Measurements from ENCODE around the gene TMEM33. TPM values are rescaled to one million over a fixed set of nuclear protein-coding genes. Genes with fewer than 3 reads are reported as not detected.

Gene TMEM33
- total RNA-seq, 4 donors from 2014 or later = 30.9 to 61.1 (median 47.8) TPM

DNA sequence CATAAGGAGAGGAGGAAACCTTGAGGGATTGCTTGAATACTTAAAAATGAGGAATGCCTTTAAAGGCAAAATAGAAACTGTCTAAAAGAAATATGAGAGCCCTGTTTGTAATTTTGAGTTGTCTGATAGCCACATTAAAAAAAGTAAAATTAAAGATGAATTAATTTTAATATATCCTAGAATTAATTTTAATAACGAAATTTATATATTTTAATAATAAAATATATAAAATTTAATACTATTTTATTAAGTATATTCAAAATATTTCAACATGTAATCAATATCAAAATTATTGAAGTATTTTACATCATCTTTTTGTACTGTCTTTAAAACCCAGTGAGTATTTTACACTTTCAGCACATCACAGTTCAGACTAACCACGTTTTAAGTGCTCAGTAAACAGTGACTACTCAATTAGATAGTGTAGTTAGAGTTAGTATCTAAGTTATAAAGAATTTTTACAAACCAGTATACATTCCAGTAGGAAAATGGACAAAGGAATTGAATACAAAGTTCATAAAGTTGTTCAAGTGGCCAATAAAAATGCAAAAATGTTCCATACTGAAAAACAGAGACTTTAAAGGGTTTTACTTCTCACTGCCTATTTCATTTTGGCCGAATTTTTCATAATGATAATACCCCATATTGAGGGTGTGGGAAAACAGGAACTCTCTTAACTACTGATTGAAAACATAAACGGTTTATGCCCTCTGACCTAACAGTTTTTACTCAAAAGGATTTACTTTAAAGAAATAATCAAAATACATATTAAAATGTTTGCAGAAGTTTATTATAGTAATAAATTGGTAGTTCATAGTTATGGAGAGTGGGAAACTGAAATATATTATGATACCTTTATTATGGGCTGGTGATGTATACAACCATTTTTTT is 58.0 kb downstream of the TMEM33 start:
- no peaks in the 10 kb centered on the region for H3K9me3 ChIP-seq

DNA sequence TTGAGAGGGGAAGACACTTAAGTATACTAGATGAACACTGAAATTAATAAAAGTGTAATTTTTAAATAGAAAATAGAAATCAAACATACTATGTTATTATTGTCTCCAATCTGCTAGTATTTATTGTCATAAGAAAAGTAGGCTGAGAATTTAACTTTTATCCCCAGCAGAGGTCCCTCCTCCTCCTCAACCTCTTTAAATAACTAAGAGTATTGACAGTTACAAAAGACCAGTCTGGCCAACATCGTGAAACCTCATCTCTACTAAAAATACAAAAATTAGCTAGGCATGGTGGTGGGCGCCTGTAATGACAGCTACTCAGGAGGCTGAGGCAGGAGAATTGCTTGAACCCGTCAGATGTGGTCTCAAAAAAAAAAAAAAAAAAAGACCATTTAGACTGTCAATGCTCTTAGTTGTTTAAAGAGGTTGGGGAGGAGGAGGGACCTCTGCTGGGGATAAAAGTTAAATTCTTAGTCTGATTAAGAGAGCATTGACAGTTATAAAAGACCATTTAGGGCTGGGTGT is 59.3 kb downstream of the TMEM33 start:
- H3K36me3 ChIP-seq = no peaks in the 10 kb centered on the region
- H3K4me3 ChIP-seq = no peak overlapping the region
- intact Hi-C loops (cut with DNase I; ENCODE audit: low total_unique reads) = no loop called here
- peaks cover 0 to 9% of the 10 kb centered on the region in 2 donors for H3K4me1 ChIP-seq
- DNase-seq = no peak
- H3K27me3 ChIP-seq = no peaks in the 10 kb centered on the region
- no peak overlapping the region for H3K27ac ChIP-seq
- TF ChIP-seq, protein P1, sequence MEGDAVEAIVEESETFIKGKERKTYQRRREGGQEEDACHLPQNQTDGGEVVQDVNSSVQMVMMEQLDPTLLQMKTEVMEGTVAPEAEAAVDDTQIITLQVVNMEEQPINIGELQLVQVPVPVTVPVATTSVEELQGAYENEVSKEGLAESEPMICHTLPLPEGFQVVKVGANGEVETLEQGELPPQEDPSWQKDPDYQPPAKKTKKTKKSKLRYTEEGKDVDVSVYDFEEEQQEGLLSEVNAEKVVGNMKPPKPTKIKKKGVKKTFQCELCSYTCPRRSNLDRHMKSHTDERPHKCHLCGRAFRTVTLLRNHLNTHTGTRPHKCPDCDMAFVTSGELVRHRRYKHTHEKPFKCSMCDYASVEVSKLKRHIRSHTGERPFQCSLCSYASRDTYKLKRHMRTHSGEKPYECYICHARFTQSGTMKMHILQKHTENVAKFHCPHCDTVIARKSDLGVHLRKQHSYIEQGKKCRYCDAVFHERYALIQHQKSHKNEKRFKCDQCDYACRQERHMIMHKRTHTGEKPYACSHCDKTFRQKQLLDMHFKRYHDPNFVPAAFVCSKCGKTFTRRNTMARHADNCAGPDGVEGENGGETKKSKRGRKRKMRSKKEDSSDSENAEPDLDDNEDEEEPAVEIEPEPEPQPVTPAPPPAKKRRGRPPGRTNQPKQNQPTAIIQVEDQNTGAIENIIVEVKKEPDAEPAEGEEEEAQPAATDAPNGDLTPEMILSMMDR (IDR thresholded peaks at IDR 0.05) = no peak
- no peak for TF ChIP-seq POLR2A (IDR thresholded peaks at IDR 0.05)
- H3K9me3 ChIP-seq = no peaks in the 10 kb centered on the region

More for the DNA sequence above, 58.0 kb downstream of the TMEM33 start:
- intact Hi-C loops (cut with DNase I; ENCODE audit: low total_unique reads) = no loop called here
- Histone ChIP-seq H3K27ac (no peak overlapping the region), H3K4me3 (no peak overlapping the region), H3K4me1 (peaks cover 0 to 12% of the 10 kb centered on the region in 2 donors), H3K27me3 (no peaks in the 10 kb centered on the region), H3K36me3 (no peaks in the 10 kb centered on the region)
- no peak for DNase-seq
- no peak for TF ChIP-seq POLR2A (IDR thresholded peaks at IDR 0.05)

DNA sequence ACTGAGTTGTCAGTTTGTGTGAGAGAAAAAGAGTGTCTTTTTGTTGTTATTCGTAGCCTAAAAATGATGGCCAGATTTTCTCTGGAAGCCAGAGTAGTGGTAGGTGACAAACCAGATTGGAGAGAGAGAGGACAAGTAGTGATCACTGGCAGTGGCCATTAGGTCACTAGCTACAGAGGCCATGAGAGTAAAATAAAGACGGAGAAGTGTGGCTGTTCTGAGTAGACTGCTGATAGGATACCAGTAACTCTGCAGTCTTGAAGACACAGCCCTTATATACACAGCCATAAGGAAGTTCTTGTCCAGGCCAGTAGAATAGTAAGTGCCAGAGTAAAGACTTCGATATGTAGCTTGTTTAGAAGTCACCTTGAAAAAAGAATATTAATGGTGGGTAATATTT is 62.8 kb downstream of the TMEM33 start:
- DNase-seq = no peak
- no peaks in the 10 kb centered on the region for H3K9me3 ChIP-seq
- intact Hi-C loops (cut with DNase I; ENCODE audit: low total_unique reads) = no loop called here
- H3K4me1 ChIP-seq = no peaks in the 10 kb centered on the region
- H3K4me3 ChIP-seq = no peak overlapping the region
- no peak overlapping the region for H3K27ac ChIP-seq
- no peaks in the 10 kb centered on the region for H3K27me3 ChIP-seq
- H3K36me3 ChIP-seq = peaks cover 0 to 2% of the 10 kb centered on the region in 2 donors
- no peak for TF ChIP-seq POLR2A (IDR thresholded peaks at IDR 0.05)

DNA sequence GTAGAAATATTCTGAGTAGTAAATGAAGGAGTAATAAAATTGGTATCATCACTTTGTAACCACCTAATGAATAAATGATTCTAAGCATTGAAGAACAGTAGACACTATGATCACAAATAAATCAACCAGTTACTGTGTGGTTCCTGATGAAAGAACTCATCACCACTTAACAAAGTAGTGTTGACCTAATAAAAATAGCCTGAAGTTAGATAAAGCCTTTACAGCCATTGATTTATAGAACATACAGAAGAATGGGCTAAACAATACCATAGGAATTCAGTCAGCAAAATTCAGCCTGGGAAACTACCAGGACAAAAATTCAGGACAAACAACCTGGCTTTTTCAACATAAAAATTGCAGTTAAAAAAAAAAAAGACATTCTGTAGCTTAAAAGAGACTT is 64.1 kb downstream of the TMEM33 start:
- H3K27me3 ChIP-seq = no peaks in the 10 kb centered on the region
- peaks cover 0 to 2% of the 10 kb centered on the region in 2 donors for H3K36me3 ChIP-seq
- H3K4me1 ChIP-seq = no peaks in the 10 kb centered on the region
- H3K27ac ChIP-seq = no peak overlapping the region
- no peak for DNase-seq
- intact Hi-C loops (cut with DNase I; ENCODE audit: low total_unique reads) = no loop called here
- H3K4me3 ChIP-seq = no peak overlapping the region
- no peak for TF ChIP-seq POLR2A (IDR thresholded peaks at IDR 0.05)
- TF ChIP-seq, protein P1 (IDR thresholded peaks at IDR 0.05) = no peak
- H3K9me3 ChIP-seq = no peaks in the 10 kb centered on the region

DNA sequence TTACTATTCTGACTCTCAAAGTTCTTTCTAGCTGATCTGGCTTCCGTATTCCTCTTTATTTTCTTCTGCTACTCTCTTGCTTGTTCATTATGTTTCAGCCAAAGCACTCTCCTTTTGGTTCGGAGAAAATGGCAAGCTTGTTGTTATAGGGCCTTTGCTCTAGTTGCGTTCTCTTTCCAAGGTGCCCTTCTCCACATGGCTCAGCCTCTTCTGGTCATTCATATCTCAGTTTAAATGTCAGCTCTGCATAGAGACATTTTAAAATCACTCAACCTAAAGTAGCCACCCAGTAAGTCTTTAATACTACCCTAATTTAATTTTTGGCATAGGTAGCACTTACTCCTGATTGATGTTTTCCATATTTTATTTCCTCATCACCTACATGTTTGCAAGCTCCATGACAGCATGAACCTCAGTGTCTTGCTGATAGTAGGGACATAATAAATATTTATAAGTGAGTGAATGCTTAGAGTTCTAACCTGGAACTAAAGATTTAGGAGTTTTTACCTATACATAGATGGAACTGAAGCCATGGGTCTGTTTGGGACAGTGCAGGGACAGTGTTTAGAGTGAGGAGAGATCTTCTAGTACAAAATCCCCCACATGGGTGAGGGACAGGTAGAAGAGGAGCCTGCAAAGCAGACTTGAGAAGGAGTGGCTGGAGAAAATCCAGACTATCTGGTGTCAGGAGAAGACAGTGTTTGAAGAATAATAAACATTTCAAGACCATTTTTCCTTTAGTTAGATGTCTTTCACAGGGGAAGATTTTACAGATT is 73.0 kb downstream of the TMEM33 start:
- H3K4me1 ChIP-seq = no peaks in the 10 kb centered on the region
- intact Hi-C loops (cut with DNase I; ENCODE audit: low total_unique reads) = no loop called here
- H3K27me3 ChIP-seq = no peaks in the 10 kb centered on the region
- TF ChIP-seq POLR2A (IDR thresholded peaks at IDR 0.05) = no peak
- TF ChIP-seq, protein P1 (IDR thresholded peaks at IDR 0.05) = no peak
- no peaks in the 10 kb centered on the region for H3K9me3 ChIP-seq
- H3K36me3 ChIP-seq = no peaks in the 10 kb centered on the region
- no peak for DNase-seq
- H3K27ac ChIP-seq = no peak overlapping the region
- H3K4me3 ChIP-seq = no peak overlapping the region

Small RNA genes within 50 kb of the gene (small RNA-seq; reads per million reads assigned to genes)
- gene AC108210.2 = not detected

Other genes starting within 250 kb of the TMEM33 start
- not detected for gene PHOX2B, start 186.7 kb upstream of the TMEM33 start, total RNA-seq
- under 1 TPM in 2 of 4 donors, not detected in 2; 0.30 to 0.35 TPM for gene DCAF4L1, start 46.3 kb downstream of the TMEM33 start, total RNA-seq
- 100 to 1,000 TPM in 2 of 4 donors, 10 to 100 TPM in 2; 37.9 to 219 (median 88.1) TPM for gene SLC30A9, start 55.1 kb downstream of the TMEM33 start, total RNA-seq
- gene BEND4, start 217.2 kb downstream of the TMEM33 start, total RNA-seq = 10 to 100 TPM in 1 of 4 donors, 1 to 10 TPM in 1, under 1 TPM in 2; 0.14 to 13.8 (median 0.65) TPM